IMR-90 (cell line): ENCODE results near the gene MARCHF7. TPM values are rescaled to one million over a fixed set of nuclear protein-coding genes. Genes with fewer than 3 reads are reported as not detected.

ENCODE experiments used
- ATAC-seq: fragments of 200-7000 bp; cut with Tn5 transposase; 2 replicates; pipeline ENCODE4 v1.9.1; 2020; ENCODE audit warnings: low read depth, mild to moderate bottlenecking, moderate library complexity
- BruUV-seq: library from RNA; stranded (reverse); fragments of 400-500 nt; replicated peaks from 2 replicates; lab custom pipeline; 2021; lab: Mats Ljungman, UMichigan
- CTCF ChIA-PET: fragments of 300-600 bp; formaldehyde crosslinking; extraction: SDS; loops from one replicate; lab custom pipeline; 2021; ENCODE audit warnings: antibody characterized with exemption; lab: Yijun Ruan, JAX
- POLR2A ChIA-PET: fragments of 300-600 bp; sonication (Branson Sonifier 250); formaldehyde crosslinking; loops from one replicate; lab custom pipeline; 2022; ENCODE audit warnings: antibody characterized with exemption; ENCODE audit not compliant: unreplicated experiment; lab: Charles Lee
- DNase-seq: peaks from one replicate; pipeline ENCODE4 v3.0.0; 2013
- H2AFZ ChIP-seq: replicated peaks from 2 replicates; pipeline ENCODE3; 2013; ENCODE audit warnings: low read length, mild to moderate bottlenecking; ENCODE audit not compliant: poor library complexity
- H2AK5ac ChIP-seq: 2 replicates; pipeline ENCODE4 v1.6.1; 2013; ENCODE audit warnings: low read depth, low read length, inconsistent platforms
- H2AK9ac ChIP-seq: replicated peaks from 2 replicates; pipeline ENCODE3; 2013; ENCODE audit warnings: mild to moderate bottlenecking, low read depth, low read length, moderate library complexity; ENCODE audit not compliant: poor library complexity
- H2BK120ac ChIP-seq: 2 replicates; pipeline ENCODE4 v1.6.1; 2013; ENCODE audit warnings: low read depth, low read length, inconsistent platforms
- H2BK15ac ChIP-seq: 3 replicates; pipeline ENCODE4 v1.6.1; 2013; ENCODE audit warnings: low read depth, low read length, inconsistent platforms
- H2BK20ac ChIP-seq: 2 replicates; pipeline ENCODE4 v1.6.1; 2013; ENCODE audit warnings: low read depth, mild to moderate bottlenecking, inconsistent platforms, low read length, moderate library complexity
- H2BK5ac ChIP-seq: 2 replicates; pipeline ENCODE4 v1.6.1; 2013; ENCODE audit warnings: mild to moderate bottlenecking, low read depth, low read length, inconsistent platforms; ENCODE audit not compliant: poor library complexity, severe bottlenecking
- H3K14ac ChIP-seq: replicated peaks from 2 replicates; pipeline ENCODE4 v1.6.1; 2013; ENCODE audit warnings: low read depth, low read length, inconsistent platforms
- H3K18ac ChIP-seq: 2 replicates; pipeline ENCODE4 v1.6.1; 2013; ENCODE audit warnings: low read depth, low read length, control low read depth
- H3K23ac ChIP-seq: 2 replicates; pipeline ENCODE4 v1.6.1; 2013; ENCODE audit warnings: low read depth, low read length, inconsistent platforms
- H3K27ac ChIP-seq: 2 replicates; pipeline ENCODE4 v1.5.1; 2013; ENCODE audit warnings: mild to moderate bottlenecking, control low read depth, low read length; ENCODE audit not compliant: insufficient read depth
- H3K27me3 ChIP-seq: 2 replicates; pipeline ENCODE4 v1.6.1; 2013; ENCODE audit warnings: low read length; ENCODE audit not compliant: control insufficient read depth, insufficient read depth
- H3K36me3 ChIP-seq: 2 replicates; pipeline ENCODE4 v1.6.1; 2013; ENCODE audit warnings: low read length, mixed read lengths; ENCODE audit not compliant: control insufficient read depth, insufficient read depth
- H3K4ac ChIP-seq: 2 replicates; pipeline ENCODE4 v1.6.1; 2013; ENCODE audit warnings: low read depth, low read length, inconsistent platforms
- H3K4me1 ChIP-seq: 2 replicates; pipeline ENCODE4 v1.6.1; 2013; ENCODE audit warnings: low read length, mixed read lengths; ENCODE audit not compliant: control insufficient read depth, insufficient read depth
- H3K4me2 ChIP-seq: 2 replicates; pipeline ENCODE4 v1.6.1; 2013; ENCODE audit warnings: low read depth, mild to moderate bottlenecking, control low read depth, low read length, moderate library complexity
- H3K4me3 ChIP-seq: 2 replicates; pipeline ENCODE4 v1.5.1; 2013; ENCODE audit warnings: low read depth, mild to moderate bottlenecking, control low read depth, low read length, moderate library complexity; ENCODE audit not compliant: insufficient read depth
- H3K56ac ChIP-seq: 2 replicates; pipeline ENCODE4 v1.6.1; 2013; ENCODE audit warnings: low read length, inconsistent platforms; ENCODE audit not compliant: insufficient read depth; ENCODE audit errors: extremely low read depth
- H3K79me1 ChIP-seq, 2 experiments: 2 replicates each; pipeline ENCODE4 v1.6.1; 2013; ENCODE audit warnings: low read length in 2 of 2, inconsistent platforms in 1 of 2, low read depth in 1 of 2
- H3K9ac ChIP-seq: 2 replicates; pipeline ENCODE4 v1.6.1; 2013; ENCODE audit warnings: low read depth, low read length, control low read depth
- H3K9me1 ChIP-seq: 2 replicates; pipeline ENCODE4 v1.6.1; 2013; ENCODE audit warnings: low read length, inconsistent platforms; ENCODE audit not compliant: insufficient read depth
- H3K9me3 ChIP-seq: 2 replicates; pipeline ENCODE4 v1.6.1; 2013; ENCODE audit warnings: low read length; ENCODE audit not compliant: control insufficient read depth, insufficient read depth
- H4K20me1 ChIP-seq: 2 replicates; pipeline ENCODE4 v1.6.1; 2013; ENCODE audit warnings: low read length, inconsistent platforms; ENCODE audit not compliant: insufficient read depth
- H4K5ac ChIP-seq: 2 replicates; pipeline ENCODE4 v1.6.1; 2013; ENCODE audit warnings: mild to moderate bottlenecking, low read depth, low read length, control low read depth
- H4K8ac ChIP-seq, 2 experiments: 2 replicates each; pipeline ENCODE4 v1.6.1; 2013; ENCODE audit warnings: low read depth in 2 of 2, low read length in 2 of 2, control low read depth in 1 of 2, inconsistent platforms in 1 of 2
- H4K91ac ChIP-seq: 2 replicates; pipeline ENCODE4 v1.6.1; 2013; ENCODE audit warnings: low read depth, low read length, inconsistent platforms; ENCODE audit not compliant: insufficient read depth
- BHLHE40 ChIP-seq: fragments of 150-350 bp; IDR thresholded peaks from 2 replicates; pipeline ENCODE4 v1.6.1; 2016; ENCODE audit warnings: mild to moderate bottlenecking, low read depth, low read length
- CEBPB ChIP-seq: IDR thresholded peaks from 2 replicates; pipeline ENCODE4 v1.6.1; 2012; ENCODE audit warnings: low read depth, low read length, improper control_type of control experiment
- CHD1 ChIP-seq: IDR thresholded peaks from 2 replicates; pipeline ENCODE4 v1.6.1; 2012; ENCODE audit warnings: low read depth, low read length, improper control_type of control experiment
- CTCF ChIP-seq: conservative IDR thresholded peaks from 2 replicates; pipeline ENCODE4 v1.5.1; 2012; ENCODE audit warnings: mild to moderate bottlenecking, low read depth, low read length, improper control_type of control experiment
- ELK1 ChIP-seq: fragments of 150-350 bp; IDR thresholded peaks from 2 replicates; pipeline ENCODE4 v1.6.1; 2016; ENCODE audit warnings: low read depth, mild to moderate bottlenecking, low read length, moderate library complexity, borderline replicate concordance
- FOS ChIP-seq: fragments of 150-350 bp; IDR thresholded peaks from 2 replicates; pipeline ENCODE4 v1.6.1; 2016; ENCODE audit warnings: low read depth, low read length
- MAFK ChIP-seq: IDR thresholded peaks from 2 replicates; pipeline ENCODE4 v1.6.1; 2012; ENCODE audit warnings: low read depth, low read length, improper control_type of control experiment
- MAZ ChIP-seq: IDR thresholded peaks from 2 replicates; pipeline ENCODE4 v1.6.1; 2012; ENCODE audit warnings: low read depth, mild to moderate bottlenecking, low read length, improper control_type of control experiment, moderate library complexity, borderline replicate concordance
- MXI1 ChIP-seq: IDR thresholded peaks from 2 replicates; pipeline ENCODE4 v1.6.1; 2012; ENCODE audit warnings: low read depth, mild to moderate bottlenecking, low read length, moderate library complexity, borderline replicate concordance
- NFE2L2 ChIP-seq: fragments of 150-350 bp; IDR thresholded peaks from 2 replicates; pipeline ENCODE4 v1.6.1; 2016; ENCODE audit warnings: low read depth, mild to moderate bottlenecking, low read length
- POLR2A ChIP-seq: IDR thresholded peaks from 2 replicates; pipeline ENCODE4 v1.6.1; 2012; ENCODE audit warnings: mild to moderate bottlenecking, low read depth, low read length
- RAD21 ChIP-seq: IDR thresholded peaks from 2 replicates; pipeline ENCODE4 v1.6.1; 2012; ENCODE audit warnings: low read length, improper control_type of control experiment
- RCOR1 ChIP-seq: IDR thresholded peaks from 2 replicates; pipeline ENCODE4 v1.6.1; 2012; ENCODE audit warnings: mild to moderate bottlenecking, low read length, improper control_type of control experiment; ENCODE audit not compliant: insufficient replicate concordance
- RFX5 ChIP-seq: IDR thresholded peaks from 2 replicates; pipeline ENCODE4 v1.8.0; 2012; ENCODE audit warnings: low read depth, mild to moderate bottlenecking, low read length, moderate library complexity
- SMC3 ChIP-seq: fragments of 150-350 bp; IDR thresholded peaks from 2 replicates; pipeline ENCODE4 v1.6.1; 2016; ENCODE audit warnings: low read depth, mild to moderate bottlenecking, antibody characterized with exemption, low read length, moderate library complexity
- USF2 ChIP-seq: fragments of 150-350 bp; IDR thresholded peaks from 2 replicates; pipeline ENCODE4 v1.6.1; 2017; ENCODE audit warnings: mild to moderate bottlenecking, antibody characterized with exemption, low read length, low read depth
- WGBS, 2 experiments: methylation state at CpG; one replicate each; pipeline versions ENCODE4 v1.1.5 to v1.1.7; 2013; ENCODE audit warnings: missing lambda C conversion rate in 2 of 2; ENCODE audit not compliant: insufficient read length in 1 of 2; ENCODE audit errors: extremely low coverage in 2 of 2; 5-methylcytosine and 5-hydroxymethylcytosine counted together
- dilution Hi-C: fragments of 300-500 bp; cut with HindIII; formaldehyde crosslinking; loops from one replicate; pipeline ENCODE4 v1.14.3; 2018; ENCODE audit warnings: low sequenced_read_pairs; ENCODE audit not compliant: unreplicated experiment
- in situ Hi-C: fragments of 300-500 bp; cut with MboI; formaldehyde crosslinking; loops from 3 replicates; pipeline ENCODE4 v1.14.3; 2019; ENCODE audit warnings: low sequenced_read_pairs, inconsistent platforms, mixed read lengths
- intact Hi-C: fragments of 100-400 bp; cut with micrococcal nuclease; formaldehyde crosslinking; loops from 2 replicates; pipeline ENCODE4 v1.10.0; 2022
- polyA plus RNA-seq, 3 experiments: library from polyadenylated mRNA; depleted of rRNA; stranded (reverse); fragments of >200 nt; gene quantifications; 2 replicates each; pipeline ENCODE4 v1.2.3, GENCODE V29; 2012; ENCODE audit warnings: low replicate concordance in 1 of 3
- total RNA-seq: library from RNA; depleted of rRNA; stranded (reverse); fragments of >200 nt; gene quantifications from 2 replicates; pipeline ENCODE4 v1.2.3, GENCODE V29; 2012

The MARCHF7 gene
- total and polyA plus RNA-seq, 2 of the 4 experiments (the other 2 are of a cell fraction): 59.1 to 193 TPM

- BruUV-seq: no TSS peak
- Histone ChIP-seq H3K23ac (no peak overlapping the region), H3K9ac (no peak overlapping the region), H3K36me3 (peaks cover 37% of the 10 kb centered on the region), H3K4ac (no peak overlapping the region), H4K8ac (no peak overlapping the region), H2AK9ac (no peak overlapping the region), H3K14ac (no peak overlapping the region), H3K4me3 (no peak overlapping the region), H2BK15ac (no peak overlapping the region), H2BK20ac (no peak overlapping the region), H2BK120ac (no peak overlapping the region), H3K56ac (no peak overlapping the region; the same call in 1 of the 2 replicates), H3K79me1 (peaks cover 34 to 57% of the 10 kb centered on the region in 2 experiments; a peak in 3 of 4 replicates), H2AFZ (no peak overlapping the region), H4K5ac (no peak overlapping the region), H2BK5ac (no peak overlapping the region), H3K9me3 (no peaks in the 10 kb centered on the region), H3K27ac (no peak overlapping the region), H3K4me1 (no peaks in the 10 kb centered on the region; the same call in 1 of the 2 replicates), H4K20me1 (peaks cover 35% of the 10 kb centered on the region), H3K18ac (no peak overlapping the region), H2AK5ac (no peak overlapping the region), H3K9me1 (no peaks in the 10 kb centered on the region), H3K4me2 (no peak overlapping the region), H4K91ac (no peak overlapping the region), H3K27me3 (no peaks in the 10 kb centered on the region)
- no CpG with 5 or more reads among the region's 1 CpG for WGBS, 2 experiments
- ATAC-seq (no peak), DNase-seq (no peak)
- intact Hi-C loops: no loop called here
- ChIA-PET CTCF (no interaction called here), POLR2A (no interaction called here)
- in situ Hi-C loops: no loop called here
- TF ChIP-seq USF2: no peak
- TF ChIP-seq BHLHE40: no peak
- TF ChIP-seq FOS: no peak
- TF ChIP-seq SMC3: no peak
- TF ChIP-seq CHD1: no peak
- no peak for TF ChIP-seq RAD21
- no peak for TF ChIP-seq NFE2L2
- no peak for TF ChIP-seq ELK1
- no peak for TF ChIP-seq MAZ
- no peak for TF ChIP-seq POLR2A
- no peak for TF ChIP-seq RFX5
- TF ChIP-seq MXI1: no peak
- TF ChIP-seq RCOR1: no peak
- no peak for TF ChIP-seq CTCF
- TF ChIP-seq CEBPB: no peak
- TF ChIP-seq MAFK: no peak
- dilution Hi-C loops: no loop called here
These were observed 38.6 kb downstream of the MARCHF7 start for GRCh38 chr2:159750873-159751272.
